Measurements from ENCODE around the gene COPG1.

The COPG1 gene

DNA sequence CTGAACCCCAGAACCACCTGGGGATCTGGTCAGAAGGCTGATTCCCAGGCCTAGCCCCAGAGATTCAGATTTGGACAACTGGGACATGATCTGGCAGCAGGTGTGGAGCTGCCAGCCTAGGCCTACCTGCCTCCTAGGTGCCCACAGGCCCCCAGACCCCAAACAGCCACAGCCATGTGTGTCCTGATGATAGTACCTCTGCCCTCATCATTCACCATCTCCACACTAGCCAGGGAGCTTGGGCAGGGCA lies 63.9 kb downstream of the COPG1 start:
- TF ChIP-seq, protein P1, sequence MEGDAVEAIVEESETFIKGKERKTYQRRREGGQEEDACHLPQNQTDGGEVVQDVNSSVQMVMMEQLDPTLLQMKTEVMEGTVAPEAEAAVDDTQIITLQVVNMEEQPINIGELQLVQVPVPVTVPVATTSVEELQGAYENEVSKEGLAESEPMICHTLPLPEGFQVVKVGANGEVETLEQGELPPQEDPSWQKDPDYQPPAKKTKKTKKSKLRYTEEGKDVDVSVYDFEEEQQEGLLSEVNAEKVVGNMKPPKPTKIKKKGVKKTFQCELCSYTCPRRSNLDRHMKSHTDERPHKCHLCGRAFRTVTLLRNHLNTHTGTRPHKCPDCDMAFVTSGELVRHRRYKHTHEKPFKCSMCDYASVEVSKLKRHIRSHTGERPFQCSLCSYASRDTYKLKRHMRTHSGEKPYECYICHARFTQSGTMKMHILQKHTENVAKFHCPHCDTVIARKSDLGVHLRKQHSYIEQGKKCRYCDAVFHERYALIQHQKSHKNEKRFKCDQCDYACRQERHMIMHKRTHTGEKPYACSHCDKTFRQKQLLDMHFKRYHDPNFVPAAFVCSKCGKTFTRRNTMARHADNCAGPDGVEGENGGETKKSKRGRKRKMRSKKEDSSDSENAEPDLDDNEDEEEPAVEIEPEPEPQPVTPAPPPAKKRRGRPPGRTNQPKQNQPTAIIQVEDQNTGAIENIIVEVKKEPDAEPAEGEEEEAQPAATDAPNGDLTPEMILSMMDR (IDR thresholded peaks at IDR 0.05): no peak
- Histone ChIP-seq H3K27ac (no peak overlapping the region), H3K4me1 (ENCODE audit: control insufficient read depth in 1 of 2, insufficient read depth in 1 of 2, low read depth in 1 of 2, low read length in 1 of 2) (peaks cover 27 to 30% of the 10 kb centered on the region in 2 experiments), H3K36me3 (no peaks in the 10 kb centered on the region), H3K27me3 (no peaks in the 10 kb centered on the region), H3K4me3 (ENCODE audit: low read depth in 1 of 2, low read length in 1 of 2) (no peak overlapping the region), H3K9me3 (no peaks in the 10 kb centered on the region)

DNA sequence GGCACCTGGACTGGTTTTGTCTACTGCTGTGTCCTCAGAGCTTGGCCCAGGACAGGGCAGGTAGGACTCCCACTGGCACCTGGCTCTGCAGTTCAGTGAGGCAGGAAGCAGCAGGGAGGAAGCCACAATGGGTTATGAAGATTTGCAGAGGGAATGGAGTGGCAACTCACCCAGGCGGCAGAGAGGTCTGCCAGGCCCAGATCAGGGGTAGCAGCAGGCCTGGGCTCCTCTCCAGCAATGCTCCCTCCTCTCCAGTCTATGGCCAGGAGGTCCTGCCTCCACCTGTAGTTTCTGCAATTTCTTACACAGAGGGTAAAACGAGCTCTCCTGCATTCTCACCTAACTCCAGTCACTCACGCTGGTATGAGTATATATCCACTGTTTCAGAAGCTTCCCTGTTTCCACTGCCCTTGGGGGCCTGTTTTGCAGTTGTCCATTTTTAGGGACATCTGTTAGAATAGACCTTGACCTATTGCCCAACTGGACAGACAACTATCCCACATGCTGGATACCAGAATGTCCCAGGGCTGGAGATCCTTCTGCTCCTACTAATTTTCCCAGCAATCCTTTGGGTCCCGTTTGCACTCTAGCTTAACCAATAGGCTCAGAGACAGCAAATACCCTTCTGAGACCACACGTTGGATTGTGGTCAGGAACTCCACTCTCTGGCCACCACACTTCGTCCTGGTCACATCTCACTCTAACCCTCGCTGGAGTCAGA lies 64.4 kb downstream of the COPG1 start:
- TF ChIP-seq, protein P1 (IDR thresholded peaks at IDR 0.05): no peak
- Histone ChIP-seq H3K4me1 (ENCODE audit: control insufficient read depth in 1 of 2, insufficient read depth in 1 of 2, low read depth in 1 of 2, low read length in 1 of 2) (peaks cover 27 to 30% of the 10 kb centered on the region in 2 experiments), H3K27me3 (no peaks in the 10 kb centered on the region), H3K9me3 (no peaks in the 10 kb centered on the region), H3K36me3 (no peaks in the 10 kb centered on the region), H3K4me3 (ENCODE audit: low read depth in 1 of 2, low read length in 1 of 2) (no peak overlapping the region), H3K27ac (peak overlapping the region; percentile 73)

DNA sequence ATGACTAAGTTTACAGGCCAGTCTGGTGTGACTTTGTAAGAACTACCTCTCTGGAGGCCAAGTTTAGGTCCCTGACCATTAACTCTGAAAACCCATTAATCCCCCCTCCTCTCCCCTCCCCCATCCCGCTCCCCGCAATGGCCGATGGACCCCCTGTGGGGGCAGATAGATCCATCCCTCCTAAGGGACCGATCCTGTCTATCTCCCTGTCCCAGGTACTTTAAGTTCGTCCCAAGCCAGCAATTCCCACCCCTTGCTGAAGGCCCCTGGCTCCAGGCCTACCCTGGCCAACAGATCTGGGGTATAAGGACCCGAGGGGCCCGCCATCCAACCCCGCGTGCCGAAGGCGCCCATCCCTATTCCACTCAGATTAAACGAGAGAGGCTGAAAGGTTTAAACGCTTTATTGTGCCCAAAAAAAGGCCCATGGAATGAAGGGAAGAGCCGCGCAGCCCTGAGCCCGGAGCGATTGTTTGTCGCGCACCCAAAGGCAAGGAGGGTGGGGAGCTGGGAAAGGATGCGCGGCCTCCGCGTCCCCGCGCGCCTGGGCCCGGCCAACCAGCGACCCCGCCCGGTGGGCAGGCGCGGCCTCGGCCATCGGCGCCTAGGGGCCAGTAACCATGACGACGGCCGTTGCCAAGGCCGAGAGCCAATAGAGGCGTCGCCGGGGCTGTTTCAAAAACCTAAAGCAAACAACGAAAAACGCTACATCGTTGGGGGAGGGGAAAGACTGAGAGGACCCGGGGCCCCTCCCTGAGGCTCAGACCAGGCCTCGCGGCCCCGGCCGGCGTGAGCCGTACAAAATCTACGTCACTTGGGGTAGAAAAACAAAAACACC lies 65.2 kb downstream of the COPG1 start:
- Histone ChIP-seq H3K36me3 (no peaks in the 10 kb centered on the region), H3K27ac (peak overlapping the region; percentile 73), H3K9me3 (no peaks in the 10 kb centered on the region), H3K4me3 (ENCODE audit: low read depth in 1 of 2, low read length in 1 of 2) (peak overlapping the region; percentile 75 to 86), H3K4me1 (ENCODE audit: control insufficient read depth in 1 of 2, insufficient read depth in 1 of 2, low read depth in 1 of 2, low read length in 1 of 2) (peaks cover 27 to 30% of the 10 kb centered on the region in 2 experiments), H3K27me3 (no peaks in the 10 kb centered on the region)
- TF ChIP-seq, protein P1 (IDR thresholded peaks at IDR 0.05): no peak

DNA sequence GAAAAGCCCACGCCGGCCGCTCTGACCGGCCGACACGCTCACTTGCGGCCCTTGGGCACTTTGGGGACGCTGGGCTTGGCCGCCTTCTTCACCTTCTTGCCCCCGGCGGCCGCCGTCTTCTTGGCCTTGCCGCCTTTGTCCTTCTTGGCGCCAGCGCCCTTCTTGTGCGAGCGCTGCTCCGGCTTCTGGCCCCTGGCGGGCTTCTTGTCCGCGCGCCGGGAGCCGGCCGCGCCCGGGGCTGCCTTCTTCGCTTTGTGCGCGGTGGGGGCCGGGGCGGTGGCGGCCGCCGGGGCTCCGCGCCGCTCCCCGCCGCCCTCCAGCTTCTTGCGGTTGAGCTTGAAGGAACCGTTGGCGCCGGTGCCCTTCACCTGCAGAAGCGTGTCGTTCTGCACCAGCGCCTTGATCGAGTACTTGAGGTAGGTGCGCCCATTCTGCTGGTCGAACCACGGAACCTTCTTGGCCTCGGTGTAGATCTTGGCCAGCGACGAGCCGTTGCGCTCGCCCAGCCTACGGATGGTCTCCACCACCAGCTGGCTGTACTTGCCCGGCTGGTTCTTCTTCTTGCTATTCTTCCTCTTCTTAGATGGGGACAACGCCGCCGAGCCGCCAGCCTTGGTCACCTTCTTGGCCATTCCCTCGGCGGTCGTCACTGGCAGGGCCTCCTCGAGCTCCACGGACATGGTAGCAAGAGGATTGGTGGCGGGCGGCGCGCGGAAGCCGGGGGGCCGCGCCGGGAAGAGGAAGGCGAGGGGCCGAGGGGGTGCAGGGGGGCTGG lies 66.0 kb downstream of the COPG1 start:
- Histone ChIP-seq H3K4me1 (ENCODE audit: control insufficient read depth in 1 of 2, insufficient read depth in 1 of 2, low read depth in 1 of 2, low read length in 1 of 2) (peaks cover 27 to 30% of the 10 kb centered on the region in 2 experiments), H3K27ac (peak overlapping the region; percentile 73), H3K9me3 (no peaks in the 10 kb centered on the region), H3K4me3 (ENCODE audit: low read depth in 1 of 2, low read length in 1 of 2) (peak overlapping the region; percentile 75 to 86), H3K27me3 (no peaks in the 10 kb centered on the region), H3K36me3 (no peaks in the 10 kb centered on the region)
- TF ChIP-seq, protein P1 (IDR thresholded peaks at IDR 0.05): no peak

DNA sequence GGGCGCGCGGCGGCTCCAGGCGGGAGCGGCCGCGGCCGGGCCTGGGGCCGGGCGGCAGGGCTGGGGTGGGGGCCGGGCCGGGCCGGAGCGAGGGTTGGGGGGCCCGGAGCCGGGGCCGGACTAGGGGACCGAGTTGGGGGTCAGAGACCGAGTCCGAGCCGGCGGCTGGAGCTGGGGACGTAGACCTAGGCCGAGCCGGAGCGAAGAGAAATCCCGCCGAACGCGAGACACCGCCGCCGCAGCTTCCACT lies 66.5 kb downstream of the COPG1 start:
- no peaks in the 10 kb centered on the region for H3K9me3 ChIP-seq
- peak overlapping the region; percentile 73 for H3K27ac ChIP-seq
- H3K27me3 ChIP-seq: no peaks in the 10 kb centered on the region
- peak overlapping the region; percentile 75 to 86 for H3K4me3 ChIP-seq (ENCODE audit: low read depth in 1 of 2, low read length in 1 of 2)
- no peaks in the 10 kb centered on the region for H3K36me3 ChIP-seq
- TF ChIP-seq, protein P1 (IDR thresholded peaks at IDR 0.05): no peak
- peaks cover 27 to 30% of the 10 kb centered on the region in 2 experiments for H3K4me1 ChIP-seq (ENCODE audit: control insufficient read depth in 1 of 2, insufficient read depth in 1 of 2, low read depth in 1 of 2, low read length in 1 of 2)
